B cell (primary cell): ENCODE measurements around the gene HFE. TPM values are rescaled to one million over a fixed set of nuclear protein-coding genes. Genes with fewer than 3 reads are reported as not detected.
"Not testable (repeated sequence)": the region's sequence is repeated elsewhere in the genome, so short reads cannot be mapped to it uniquely, and the experiment has no call there.

ENCODE experiments used
- ATAC-seq: fragments of 200-7000 bp; cut with Tn5 transposase; one replicate; pipeline ENCODE4 v1.10.0; 2021; ENCODE audit warnings: low read depth, mild to moderate bottlenecking, moderate number of reproducible peaks, moderate library complexity
- CTCF ChIA-PET: fragments of 350-600 bp; sonication (Branson Sonifier 250); formaldehyde crosslinking; loops from one replicate; lab custom pipeline; 2021; ENCODE audit warnings: antibody characterized with exemption, inconsistent platforms; lab: Charles Lee
- POLR2A ChIA-PET: fragments of 350-600 bp; sonication (Branson Sonifier 250); formaldehyde crosslinking; loops from one replicate; lab custom pipeline; 2021; ENCODE audit warnings: antibody characterized with exemption; lab: Charles Lee
- DNase-seq: peaks from one replicate; pipeline ENCODE4 v3.0.0; 2013
- H2AFZ ChIP-seq: 2 replicates; pipeline ENCODE4 v1.6.1; 2012; ENCODE audit warnings: mild to moderate bottlenecking, low read depth, low read length; ENCODE audit not compliant: insufficient read depth, poor library complexity, severe bottlenecking
- H3K27ac ChIP-seq, 2 donors: 1 replicate in 1 of 2; 2 replicates in 1 of 2; pipeline ENCODE4 v1.5.1; 2012 to 2013; ENCODE audit warnings: low read length in 2 of 2, mild to moderate bottlenecking in 2 of 2, moderate library complexity in 1 of 2
- H3K27me3 ChIP-seq, 4 experiments: fragments of 200-600 bp in 1 of 4; sonication (generic) in 1 of 4; replicated peaks in 1 of 4; 1 replicate in 2 of 4; 2 replicates in 2 of 4; pipeline versions ENCODE4 v1.6.1 to v1.7.0; 2013 to 2016; ENCODE audit warnings: low read length in 3 of 4, mild to moderate bottlenecking in 2 of 4, mixed read lengths in 1 of 4, moderate library complexity in 1 of 4; ENCODE audit not compliant: insufficient read depth in 4 of 4, control insufficient read depth in 3 of 4; ENCODE audit errors: control extremely low read depth in 1 of 4
- H3K36me3 ChIP-seq, 2 experiments: replicated peaks in 1 of 2; 1 replicate in 1 of 2; 2 replicates in 1 of 2; pipeline versions ENCODE4 v1.6.1 to v1.7.1; 2013; ENCODE audit warnings: low read length in 1 of 2; ENCODE audit not compliant: insufficient read depth in 2 of 2, control insufficient read depth in 1 of 2; ENCODE audit errors: control extremely low read depth in 1 of 2, extremely low read depth in 1 of 2
- H3K4me1 ChIP-seq, 2 donors: fragments of 200-600 bp in 1 of 2; sonication (generic) in 1 of 2; 1 replicate in 1 of 2; 2 replicates in 1 of 2; pipeline versions ENCODE4 v1.5.1 to v1.6.1; 2013 to 2017; ENCODE audit warnings: low read length in 2 of 2; ENCODE audit not compliant: control insufficient read depth in 2 of 2, insufficient read depth in 2 of 2
- H3K4me2 ChIP-seq: replicated peaks from 2 replicates; pipeline ENCODE3; 2012; ENCODE audit warnings: mild to moderate bottlenecking, low read depth, low read length; ENCODE audit not compliant: poor library complexity, severe bottlenecking
- H3K4me3 ChIP-seq, 5 experiments: fragments of 200-600 bp in 1 of 5; sonication (generic) in 1 of 5; 1 replicate in 3 of 5; 2 replicates in 2 of 5; pipeline versions ENCODE4 v1.5.1 to v1.7.0; 2011 to 2016; ENCODE audit warnings: low read length in 4 of 5, mild to moderate bottlenecking in 4 of 5, low read depth in 2 of 5, control low read depth in 1 of 5, moderate library complexity in 1 of 5; ENCODE audit not compliant: insufficient read depth in 1 of 5; ENCODE audit errors: control extremely low read depth in 1 of 5, extremely low read depth in 1 of 5
- H3K79me2 ChIP-seq: fragments of 200-600 bp; sonication (generic); one replicate; pipeline ENCODE4 v1.6.0; 2016; ENCODE audit warnings: low read length; ENCODE audit not compliant: control insufficient read depth, insufficient read depth
- H3K9ac ChIP-seq: fragments of 200-600 bp; sonication (generic); 2 replicates; pipeline ENCODE4 v1.6.1; 2017; ENCODE audit warnings: mild to moderate bottlenecking, low read length, moderate library complexity
- H3K9me3 ChIP-seq, 3 donors: one replicate each; pipeline versions ENCODE4 v1.6.1 to v1.7.1; 2013; ENCODE audit warnings: low read length in 2 of 3; ENCODE audit not compliant: control insufficient read depth in 2 of 3, insufficient read depth in 1 of 3; ENCODE audit errors: control extremely low read depth in 1 of 3
- H4K20me1 ChIP-seq: 2 replicates; pipeline ENCODE4 v1.6.0; 2012; ENCODE audit warnings: mild to moderate bottlenecking, low read length; ENCODE audit not compliant: insufficient read depth, control insufficient read depth, poor library complexity, severe bottlenecking
- H3K27ac Mint-ChIP-seq: one replicate; pipeline ENCODE4 v1.8.0; 2021; ENCODE audit warnings: mixed read lengths
- H3K27me3 Mint-ChIP-seq: one replicate; pipeline ENCODE4 v1.8.0; 2021; ENCODE audit warnings: mixed read lengths
- H3K4me1 Mint-ChIP-seq: one replicate; pipeline ENCODE4 v1.8.0; 2021; ENCODE audit warnings: mixed read lengths
- H3K4me3 Mint-ChIP-seq: one replicate; pipeline ENCODE4 v1.8.0; 2021; ENCODE audit warnings: mixed read lengths
- H3K9me3 Mint-ChIP-seq: one replicate; pipeline ENCODE4 v1.8.0; 2022; ENCODE audit warnings: mixed read lengths; ENCODE audit not compliant: insufficient read depth
- EZH2 ChIP-seq: IDR thresholded peaks from 2 replicates; pipeline ENCODE4 v1.6.1; 2012; ENCODE audit warnings: borderline replicate concordance, low read depth, mild to moderate bottlenecking, moderate library complexity, low read length; ENCODE audit not compliant: insufficient read depth, poor library complexity, severe bottlenecking
- WGBS: methylation state at CpG from one replicate; pipeline ENCODE4 v1.1.5; 2013; ENCODE audit warnings: missing lambda C conversion rate; ENCODE audit not compliant: insufficient coverage; 5-methylcytosine and 5-hydroxymethylcytosine counted together
- intact Hi-C: fragments of 100-400 bp; cut with micrococcal nuclease; formaldehyde crosslinking; loops from one replicate; pipeline ENCODE4 v1.10.0; 2022
- polyA plus RNA-seq: library from polyadenylated mRNA; depleted of rRNA; stranded (reverse); fragments of >200 nt; gene quantifications from 2 replicates; pipeline ENCODE4 v1.2.3, GENCODE V29; 2012
- total RNA-seq, 2 donors: library from RNA; stranded (reverse); fragments of 120-200 nt in 1 of 2; gene quantifications; 1 replicate in 1 of 2; 2 replicates in 1 of 2; pipeline versions ENCODE4 v1.2.3 to v1.2.4, GENCODE V29; 2013 to 2022
- TF ChIP-seq, protein P1 (sequence below): fragments of 200-600 bp; IDR thresholded peaks from one replicate; pipeline ENCODE4 v1.8.0; 2022; ENCODE audit warnings: antibody characterized with exemption, mild to moderate bottlenecking

The HFE gene
- total and polyA plus RNA-seq, 2 donors (not counting 1 experiment from before 2014, with no cell fraction given): 5.9 to 6.3 TPM

GRCh38 chr6:26071135-26071534 lies 16.1 kb upstream of the HFE start:
- intact Hi-C loops: no loop called here
- Mint-ChIP-seq H3K9me3 (no peaks in the 10 kb centered on the region), H3K4me3 (no peak overlapping the region), H3K27ac (no peak overlapping the region), H3K4me1 (no peaks in the 10 kb centered on the region), H3K27me3 (no peaks in the 10 kb centered on the region)
- Histone ChIP-seq H2AFZ (no peak overlapping the region), H3K79me2 (no peaks in the 10 kb centered on the region), H3K4me3 (no peak overlapping the region), H3K9ac (no peak overlapping the region), H3K9me3 (no peaks in the 10 kb centered on the region), H3K4me2 (no peak overlapping the region), H3K36me3 (no peaks in the 10 kb centered on the region), H3K27me3 (peaks cover 0 to 7% (median 0%) of the 10 kb centered on the region in 4 experiments), H4K20me1 (no peaks in the 10 kb centered on the region), H3K4me1 (peaks cover 0 to under 1% of the 10 kb centered on the region in 2 donors), H3K27ac (no peak overlapping the region)
- ChIA-PET POLR2A (no interaction called here), CTCF (interaction anchor here (14.0 kb wide), 1 partner anchor 22 kb away, joined by 605 read pairs; the partner anchor contains the start of gene HFE)
- no peak for ATAC-seq
- DNase-seq: no peak
- TF ChIP-seq EZH2: no peak
- TF ChIP-seq, protein P1, sequence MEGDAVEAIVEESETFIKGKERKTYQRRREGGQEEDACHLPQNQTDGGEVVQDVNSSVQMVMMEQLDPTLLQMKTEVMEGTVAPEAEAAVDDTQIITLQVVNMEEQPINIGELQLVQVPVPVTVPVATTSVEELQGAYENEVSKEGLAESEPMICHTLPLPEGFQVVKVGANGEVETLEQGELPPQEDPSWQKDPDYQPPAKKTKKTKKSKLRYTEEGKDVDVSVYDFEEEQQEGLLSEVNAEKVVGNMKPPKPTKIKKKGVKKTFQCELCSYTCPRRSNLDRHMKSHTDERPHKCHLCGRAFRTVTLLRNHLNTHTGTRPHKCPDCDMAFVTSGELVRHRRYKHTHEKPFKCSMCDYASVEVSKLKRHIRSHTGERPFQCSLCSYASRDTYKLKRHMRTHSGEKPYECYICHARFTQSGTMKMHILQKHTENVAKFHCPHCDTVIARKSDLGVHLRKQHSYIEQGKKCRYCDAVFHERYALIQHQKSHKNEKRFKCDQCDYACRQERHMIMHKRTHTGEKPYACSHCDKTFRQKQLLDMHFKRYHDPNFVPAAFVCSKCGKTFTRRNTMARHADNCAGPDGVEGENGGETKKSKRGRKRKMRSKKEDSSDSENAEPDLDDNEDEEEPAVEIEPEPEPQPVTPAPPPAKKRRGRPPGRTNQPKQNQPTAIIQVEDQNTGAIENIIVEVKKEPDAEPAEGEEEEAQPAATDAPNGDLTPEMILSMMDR: no peak
- 65% methylated on average over 5 of the region's 7 CpGs for WGBS

DNA sequence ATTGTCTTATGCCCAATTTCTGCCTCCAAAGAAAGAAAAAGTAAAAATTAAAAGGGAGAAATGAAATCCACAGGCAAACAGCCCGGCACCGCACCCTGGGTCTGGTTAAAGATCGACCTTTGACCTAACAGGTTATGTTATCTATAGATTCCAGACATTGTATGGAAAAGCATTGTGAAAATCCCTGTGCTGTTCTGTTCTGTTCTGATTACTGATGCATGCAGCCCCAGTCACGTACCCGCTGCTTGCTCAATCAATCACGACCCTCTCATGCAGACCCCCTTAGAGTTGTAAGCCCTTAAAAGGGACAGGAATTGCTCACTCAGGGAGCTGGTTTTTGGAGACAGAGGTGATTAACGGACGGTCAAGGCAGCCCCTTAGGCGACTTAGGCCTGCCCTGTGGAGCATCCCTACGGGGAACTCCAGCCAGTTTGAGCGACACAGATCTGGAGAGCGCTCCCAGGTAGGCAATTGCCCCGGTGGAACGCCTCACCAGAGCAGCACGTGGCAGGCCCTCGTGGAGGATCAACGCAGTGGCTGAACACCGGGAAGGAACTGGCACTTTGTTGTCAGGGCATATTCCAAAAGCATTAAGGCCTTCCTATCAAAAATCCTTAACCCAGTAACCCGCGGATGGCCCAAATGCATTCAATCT lies 12.0 kb upstream of the HFE start:
- no peak for ATAC-seq
- CTCF ChIA-PET: no interaction called here
- H3K4me2 ChIP-seq: no peak overlapping the region
- H4K20me1 ChIP-seq: no peaks in the 10 kb centered on the region
- Mint-ChIP-seq H3K27me3 (peaks cover 6% of the 10 kb centered on the region), H3K9me3 (no peaks in the 10 kb centered on the region), H3K4me3 (no peak overlapping the region), H3K27ac (no peak overlapping the region), H3K4me1 (no peaks in the 10 kb centered on the region)
- no peak overlapping the region for H2AFZ ChIP-seq
- H3K36me3 ChIP-seq: no peaks in the 10 kb centered on the region
- no peak for DNase-seq
- WGBS: 91% methylated on average over 17 of the region's 20 CpGs
- intact Hi-C loops: no loop called here
- no peak overlapping the region for H3K4me3 ChIP-seq
- no peaks in the 10 kb centered on the region for H3K9me3 ChIP-seq
- no peaks in the 10 kb centered on the region for H3K79me2 ChIP-seq
- POLR2A ChIA-PET: no interaction called here
- H3K9ac ChIP-seq: no peak overlapping the region
- no peaks in the 10 kb centered on the region for H3K4me1 ChIP-seq
- TF ChIP-seq EZH2: no peak
- TF ChIP-seq, protein P1: no peak
- no peak overlapping the region for H3K27ac ChIP-seq
- peaks cover 0 to 7% (median 0%) of the 10 kb centered on the region in 4 experiments for H3K27me3 ChIP-seq

GRCh38 chr6:26078066-26078465 lies 9.2 kb upstream of the HFE start:
- H3K27me3 ChIP-seq, H3K4me3 ChIP-seq, H2AFZ ChIP-seq, H3K9me3 Mint-ChIP-seq, H3K4me3 Mint-ChIP-seq, H3K9ac ChIP-seq, intact Hi-C loops, DNase-seq, H3K4me2 ChIP-seq, POLR2A ChIA-PET, H4K20me1 ChIP-seq, CTCF ChIA-PET, H3K4me1 Mint-ChIP-seq, H3K79me2 ChIP-seq, ATAC-seq, H3K27me3 Mint-ChIP-seq, H3K27ac ChIP-seq, H3K4me1 ChIP-seq, H3K36me3 ChIP-seq, H3K27ac Mint-ChIP-seq: not testable (repeated sequence)
- H3K9me3 ChIP-seq: peaks cover 0 to 10% (median 7%) of the 10 kb centered on the region in 3 donors
- WGBS: no CpG with 5 or more reads among the region's 3 CpGs
